GM18907 (cell line): ENCODE results near the gene PINK1.
A peak's percentile ranks its signal among the peaks of the same experiment; 100 is the strongest.

Experiments
- ATAC-seq: cut with Tn5 transposase; IDR thresholded peaks from one replicate; pipeline ENCODE4 v1.9.1; 2021; ENCODE audit warnings: mild to moderate bottlenecking, moderate library complexity; ENCODE audit not compliant: unreplicated experiment

Gene PINK1

DNA sequence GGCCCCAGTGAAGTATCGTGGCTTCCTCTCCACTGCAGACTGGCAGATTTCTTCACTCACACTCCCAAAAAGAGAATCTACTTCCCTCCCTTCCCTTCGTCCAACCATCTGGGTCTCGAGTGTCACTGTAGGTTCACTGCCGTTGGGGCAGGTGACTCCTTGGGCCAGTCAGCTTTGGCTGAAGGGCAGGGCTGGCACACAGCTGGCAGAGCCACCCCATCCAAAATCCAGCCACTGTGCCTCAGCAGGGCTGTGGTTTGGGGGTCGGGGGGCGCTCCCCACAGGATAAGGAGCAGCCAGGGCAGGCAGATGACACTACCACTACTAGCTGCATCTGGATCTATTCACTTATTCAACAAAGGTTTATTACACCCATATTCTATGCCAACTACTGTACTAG, 9.8 kb downstream of the PINK1 start:
- no peak for ATAC-seq

DNA sequence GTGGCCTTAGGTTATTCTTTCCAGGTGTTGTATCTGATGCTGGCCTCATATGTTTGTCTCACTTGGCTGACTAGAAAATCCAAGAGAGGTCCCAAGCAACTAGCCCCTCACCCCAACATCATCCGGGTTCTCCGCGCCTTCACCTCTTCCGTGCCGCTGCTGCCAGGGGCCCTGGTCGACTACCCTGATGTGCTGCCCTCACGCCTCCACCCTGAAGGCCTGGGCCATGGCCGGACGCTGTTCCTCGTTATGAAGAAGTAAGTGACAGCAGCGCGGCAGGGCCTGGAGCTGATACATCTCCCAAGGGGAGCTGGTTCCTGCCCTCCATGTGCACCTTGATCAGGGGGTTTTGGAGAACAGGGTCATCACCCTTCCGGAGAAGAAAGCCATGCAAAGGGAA, 11.2 kb downstream of the PINK1 start:
- ATAC-seq: no peak

- no peak for ATAC-seq
These were observed 12.2 kb downstream of the PINK1 start for GRCh38 chr1:20645414-20645813.

DNA sequence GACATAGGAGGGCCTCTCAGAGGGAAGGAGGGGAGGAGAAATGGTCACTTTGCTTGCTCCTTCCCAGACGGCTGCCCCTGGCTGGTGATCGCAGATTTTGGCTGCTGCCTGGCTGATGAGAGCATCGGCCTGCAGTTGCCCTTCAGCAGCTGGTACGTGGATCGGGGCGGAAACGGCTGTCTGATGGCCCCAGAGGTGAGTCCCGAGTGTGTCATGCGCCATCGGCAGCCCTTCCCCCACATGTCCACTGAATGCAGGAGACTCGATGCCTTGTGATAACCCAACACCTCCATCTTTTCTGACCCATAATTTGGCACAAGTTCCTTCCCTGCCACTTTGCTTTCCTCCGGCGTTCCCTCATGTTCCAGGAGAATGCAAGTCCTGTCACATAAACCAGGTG, 15.2 kb downstream of the PINK1 start:
- no peak for ATAC-seq

GRCh38 chr1:20648946-20649345, 15.7 kb downstream of the PINK1 start:
- ATAC-seq: no peak

- ATAC-seq: no peak
These were observed 19.0 kb downstream of the PINK1 start for GRCh38 chr1:20652300-20652699.

DNA sequence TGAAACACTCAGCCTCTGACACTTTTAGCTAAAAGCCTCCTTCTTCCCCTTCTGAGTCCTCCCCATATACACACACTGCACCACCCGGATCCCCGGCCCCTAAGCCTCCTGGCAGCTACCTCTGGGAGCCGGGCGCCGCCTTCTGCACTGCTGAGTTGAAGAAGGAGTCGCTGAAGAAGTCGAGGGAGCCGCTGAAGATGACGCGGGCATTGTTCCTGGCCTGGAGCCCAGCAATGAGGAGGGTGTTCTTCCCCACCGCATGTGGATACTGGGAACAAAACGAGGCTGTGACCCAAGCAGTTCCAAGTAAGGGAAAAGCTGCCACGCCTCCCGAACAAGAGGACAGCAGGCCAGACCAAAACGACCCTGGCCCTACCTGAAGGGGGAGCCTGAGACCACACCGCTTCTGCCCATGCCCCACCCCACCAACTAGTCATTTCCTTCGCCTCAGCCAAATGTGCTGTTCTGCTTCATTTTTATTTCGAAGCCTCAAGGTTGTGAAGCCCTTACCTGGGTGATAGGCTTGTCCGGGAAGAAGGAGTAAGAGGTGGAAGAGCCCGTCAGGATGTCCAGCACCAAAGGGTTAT, 20.9 kb downstream of the PINK1 start:
- ATAC-seq: no peak

- no peak for ATAC-seq
These were observed 23.8 kb downstream of the PINK1 start for GRCh38 chr1:20657024-20657423.

GRCh38 chr1:20658166-20658915, 25.1 kb downstream of the PINK1 start:
- no peak for ATAC-seq

GRCh38 chr1:20660363-20660762, 27.1 kb downstream of the PINK1 start:
- no peak for ATAC-seq

GRCh38 chr1:20660847-20661206, 27.6 kb downstream of the PINK1 start:
- ATAC-seq: peak; percentile 3

- peak; percentile 94 for ATAC-seq
These were observed 28.2 kb downstream of the PINK1 start, which contains the start of gene DDOST for GRCh38 chr1:20661207-20662109. Gene DDOST (minus strand): TSS chr1:20661369. CDS start chr1:20661350, 19 bp downstream.

GRCh38 chr1:20662110-20662475, 28.8 kb downstream of the PINK1 start:
- ATAC-seq: no peak

GRCh38 chr1:20663365-20663764, 30.1 kb downstream of the PINK1 start:
- no peak for ATAC-seq

DNA sequence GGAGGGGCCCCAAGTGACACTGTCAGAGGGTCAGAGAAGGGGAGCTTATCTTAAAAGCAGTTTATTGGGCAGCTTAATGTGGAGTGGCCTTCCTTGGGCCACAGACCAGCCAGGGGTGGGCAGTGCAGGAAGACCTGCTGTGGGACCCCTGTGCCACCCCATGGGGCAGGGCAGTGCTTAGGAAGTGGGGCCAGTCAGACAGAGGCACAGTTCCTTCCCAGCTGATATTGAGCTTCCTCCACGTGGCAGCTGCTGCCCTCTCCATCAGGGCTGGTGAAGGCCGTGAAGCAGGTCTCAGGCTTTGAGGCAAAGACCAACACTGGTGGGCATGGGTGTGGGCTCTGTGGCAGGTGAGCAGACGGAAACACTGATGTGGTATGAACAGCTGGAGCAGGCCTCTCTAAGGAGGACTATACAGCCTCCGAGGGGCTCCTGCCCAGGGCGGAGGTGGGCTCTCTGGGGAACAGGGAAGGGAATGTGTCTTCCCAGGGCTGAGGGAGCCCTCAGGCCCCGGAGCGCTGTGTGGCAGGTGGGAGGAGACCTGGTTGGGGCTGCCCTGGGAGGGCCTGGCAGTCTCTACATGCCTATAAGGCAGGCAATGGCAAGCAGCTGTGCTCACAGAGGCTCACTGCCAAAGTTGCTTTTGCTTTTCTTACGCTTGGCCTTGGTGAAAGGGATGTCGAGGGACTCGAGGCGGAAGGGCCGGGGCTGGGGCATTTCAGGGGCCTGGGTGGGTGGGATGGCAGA, 30.9 kb downstream of the PINK1 start:
- ATAC-seq: no peak

DNA sequence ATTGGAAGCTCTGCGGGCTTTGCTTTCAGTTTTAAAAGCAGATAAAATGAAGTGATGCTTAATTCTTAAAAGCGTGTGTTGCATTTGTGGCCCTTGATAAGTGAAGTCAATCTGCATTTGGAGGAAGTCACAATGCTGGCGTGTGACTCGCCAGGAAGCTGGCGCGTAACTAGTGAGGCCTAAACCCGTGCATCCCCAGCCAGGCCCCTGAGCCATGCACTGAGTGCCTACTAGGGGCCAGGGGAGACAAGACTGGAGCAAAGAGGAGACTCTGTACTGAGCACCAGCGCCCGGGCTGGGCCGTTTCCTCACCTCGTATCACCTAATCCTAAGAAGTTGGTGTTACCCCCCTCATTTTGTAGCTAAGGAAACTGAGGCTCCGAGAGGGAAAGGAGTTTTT, 32.5 kb downstream of the PINK1 start:
- no peak for ATAC-seq

DNA sequence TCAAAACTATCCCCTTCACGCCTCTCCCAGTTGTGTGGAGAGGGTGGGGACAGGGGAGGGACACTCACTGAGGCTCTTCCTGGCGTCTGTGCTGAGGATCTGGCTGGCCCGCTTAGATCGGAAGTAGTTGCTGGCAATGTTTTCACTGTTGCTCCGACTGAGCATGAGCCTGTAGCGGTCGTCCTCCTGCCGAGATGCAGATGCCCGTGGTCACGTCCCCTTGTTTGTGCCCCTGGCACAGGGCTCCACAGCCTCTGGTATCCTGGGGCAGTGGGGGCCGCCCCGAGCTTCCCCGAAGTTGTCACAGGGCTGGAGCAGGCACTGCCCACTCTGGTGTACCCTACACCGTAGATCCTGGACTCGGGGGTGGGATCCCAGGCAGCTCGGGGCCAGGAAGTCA, 32.9 kb downstream of the PINK1 start:
- no peak for ATAC-seq

- no peak for ATAC-seq
These were observed 33.5 kb downstream of the PINK1 start for GRCh38 chr1:20666804-20667203.

DNA sequence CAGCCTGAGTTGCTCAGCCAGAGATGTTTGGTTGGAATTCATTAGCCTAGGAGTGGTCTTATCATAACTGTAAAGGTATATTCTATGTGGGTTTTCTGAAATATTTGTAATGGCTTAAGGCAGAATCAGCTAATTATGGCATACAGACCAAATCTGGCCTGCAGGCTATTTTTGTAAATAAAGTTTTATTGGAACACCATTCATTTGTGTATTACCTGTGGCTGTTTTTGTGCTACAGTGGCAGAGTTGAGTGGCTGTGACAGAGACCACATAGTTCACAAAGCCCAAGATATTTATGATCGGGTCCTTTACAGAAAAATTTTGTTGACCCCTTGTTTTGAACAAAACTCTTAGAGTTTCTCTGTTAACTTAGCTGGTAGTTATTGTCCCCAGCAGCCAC, 35.3 kb downstream of the PINK1 start:
- ATAC-seq: no peak

DNA sequence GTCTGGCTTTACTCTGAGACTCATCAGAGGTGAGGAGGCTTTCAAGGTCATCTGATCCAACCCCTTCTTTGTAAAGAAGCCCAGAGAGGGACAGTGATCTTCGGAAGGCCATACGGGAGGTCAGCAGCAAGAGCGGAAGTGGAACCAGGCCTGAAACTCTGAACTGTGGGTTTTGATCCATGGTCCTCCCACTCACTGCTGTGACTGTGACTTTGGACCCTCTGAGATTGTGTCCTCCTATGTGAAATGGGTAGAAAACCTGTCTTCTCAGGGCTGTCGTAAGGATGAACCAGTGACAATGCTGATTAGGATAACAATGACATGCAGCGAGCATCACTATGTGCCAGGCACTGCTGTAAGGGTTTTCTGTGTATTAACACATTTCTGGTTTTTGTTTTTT, 37.7 kb downstream of the PINK1 start:
- ATAC-seq: no peak

DNA sequence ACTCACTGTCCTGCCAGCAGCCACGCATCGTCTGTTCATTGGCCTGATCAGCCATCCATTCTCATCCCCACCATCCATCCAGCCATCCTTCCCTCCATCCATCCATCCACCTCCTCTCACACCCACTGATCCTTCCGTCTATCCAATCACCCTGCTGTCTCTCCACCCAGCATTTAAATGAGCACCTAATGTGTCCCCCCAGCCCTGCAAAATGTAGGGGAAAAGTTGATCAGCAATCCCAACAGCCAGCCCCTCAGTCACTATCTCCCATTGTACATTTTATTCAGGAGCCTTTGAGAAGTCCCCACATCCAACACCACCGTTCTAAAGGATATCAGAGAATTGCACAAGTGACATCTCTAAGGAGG, 39.0 kb downstream of the PINK1 start:
- no peak for ATAC-seq
